Left colon (tissue), 2 donors: ENCODE measurements around the gene ZW10. TPM values are rescaled to one million over a fixed set of nuclear protein-coding genes. Genes with fewer than 3 reads are reported as not detected.
A peak's percentile ranks its signal among the peaks of the same experiment; 100 is the strongest.
"Not testable (repeated sequence)": the region's sequence is repeated elsewhere in the genome, so short reads cannot be mapped to it uniquely, and the experiment has no call there.

Experiments used
- ATAC-seq: fragments of 200-7000 bp; cut with Tn5 transposase; one replicate; pipeline ENCODE4 v1.9.1; 2020; ENCODE audit warnings: mild to moderate bottlenecking, moderate library complexity
- DNase-seq, 2 donors: peaks; one replicate each; pipeline ENCODE4 v3.0.0-alpha.2; 2020
- intact Hi-C, 2 donors: fragments of 100-400 bp; cut with DNase I in 1 of 2; cut with micrococcal nuclease in 1 of 2; formaldehyde crosslinking; loops; one replicate each; pipeline versions ENCODE4 v1.11.2 to v1.14.0; 2022; cut with DNase I, micrococcal nuclease
- long read RNA-seq: library from polyadenylated mRNA; unstranded; transcript quantifications from one replicate; pipeline ENCODE4 v2.0.0, GENCODE V29; 2021
- total RNA-seq, 2 donors: library from RNA; stranded (reverse); fragmentation: NEBNext Ultra II Directional; extraction: Animal tissue kit (Norgen Biotek cat#: 25700); gene quantifications; one replicate each; pipeline ENCODE4 v1.2.1, GENCODE V29; 2021
- donor health status: DM: no; HTN: no; CAD: no.
- donor health status: DM: yes; HTN: yes; CAD: no.

ZW10 gene
- 10 to 100 TPM in 1 of 2 donors, 1 to 10 TPM in 1; 9.1 to 11.8 TPM for total RNA-seq
- long read RNA-seq, transcript ZW10-201 (16 exons, 2,992 nt) = major isoform, 19 of 22 reads
- long read RNA-seq, partial matches to known transcripts = 1 of 22 reads
- long read RNA-seq, other reads (novel, unspliced or antisense) = 1 of 22 reads

DNA sequence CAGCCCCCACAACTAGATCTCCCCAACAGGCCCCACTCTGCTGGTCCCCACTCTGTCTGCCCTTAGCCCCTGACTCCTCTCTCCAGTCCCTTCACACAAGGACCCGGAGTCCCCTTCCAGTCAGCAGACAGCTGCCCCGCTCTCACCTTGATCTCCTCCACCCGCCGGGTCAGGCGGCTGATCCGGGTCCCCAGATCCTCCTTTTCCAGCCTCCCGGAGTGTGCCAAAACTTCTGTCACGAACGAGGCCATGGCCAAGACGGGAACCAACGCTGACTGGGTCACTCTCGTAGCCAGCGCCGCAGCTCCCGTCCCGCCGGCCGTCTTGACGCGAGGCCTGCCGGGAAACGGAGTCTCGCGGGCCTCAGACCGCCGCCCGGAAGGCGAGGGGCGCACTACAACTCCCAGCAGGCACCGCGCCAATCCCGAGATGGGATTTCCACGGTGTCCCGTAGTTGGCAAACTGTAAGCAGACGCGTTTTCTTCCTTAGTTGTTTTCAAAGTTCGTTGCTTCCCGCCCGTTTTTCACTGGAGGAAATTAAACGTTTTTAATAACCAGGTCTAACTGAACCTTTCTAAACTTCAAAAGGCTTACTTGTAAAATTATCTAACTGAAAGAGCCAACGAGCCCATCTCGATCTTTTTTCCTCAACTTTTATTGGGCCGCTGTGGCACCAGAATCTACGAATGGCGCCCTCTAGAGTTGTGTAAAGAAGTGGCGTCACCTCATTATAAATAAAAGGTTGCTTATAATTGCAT lies at the start of gene ZW10:
ZW10 (minus strand) TSS at position 277 of the 758 bp plus-strand sequence; CDS start at position 251, 26 bp downstream.
- ATAC-seq (peak; percentile 98), DNase-seq (peak; percentile 95 to 98)
- intact Hi-C loops = no loop called here

- intact Hi-C loops = no loop called here
- ATAC-seq (no peak), DNase-seq (no peak)
Observed at GRCh38 chr11:113818426-113818825, 44.9 kb upstream of the ZW10 start.

- no peak for DNase-seq
- intact Hi-C loops = no loop called here
- no peak for ATAC-seq
Observed at GRCh38 chr11:113817626-113818025, 44.1 kb upstream of the ZW10 start.

GRCh38 chr11:113817162-113817561 lies 43.7 kb upstream of the ZW10 start:
- intact Hi-C loops = no loop called here
- no peak for ATAC-seq
- no peak for DNase-seq

GRCh38 chr11:113814181-113814580 lies 40.7 kb upstream of the ZW10 start:
- intact Hi-C loops = no loop called here
- DNase-seq = no peak
- ATAC-seq = no peak

DNA sequence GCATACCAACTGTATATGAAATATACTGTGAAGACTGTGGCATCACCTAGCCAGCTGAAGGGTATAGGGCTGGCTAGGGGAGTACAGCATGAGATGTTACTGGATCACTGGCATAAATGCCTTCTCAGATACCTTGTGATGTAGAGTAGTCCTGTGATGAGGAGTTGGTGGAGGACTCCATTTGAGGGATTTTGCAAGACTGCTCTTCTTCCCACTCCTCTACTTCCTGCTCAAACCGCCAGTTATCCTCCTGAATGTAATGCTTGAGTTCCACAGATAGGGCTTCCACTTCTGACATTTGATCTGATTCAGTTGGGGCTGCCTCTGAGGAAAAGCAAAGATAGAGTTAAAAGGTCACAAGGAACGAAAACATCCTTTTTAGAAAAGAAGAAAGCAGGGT lies 35.4 kb upstream of the ZW10 start:
- ATAC-seq = no peak
- intact Hi-C loops = no loop called here
- DNase-seq = no peak

DNA sequence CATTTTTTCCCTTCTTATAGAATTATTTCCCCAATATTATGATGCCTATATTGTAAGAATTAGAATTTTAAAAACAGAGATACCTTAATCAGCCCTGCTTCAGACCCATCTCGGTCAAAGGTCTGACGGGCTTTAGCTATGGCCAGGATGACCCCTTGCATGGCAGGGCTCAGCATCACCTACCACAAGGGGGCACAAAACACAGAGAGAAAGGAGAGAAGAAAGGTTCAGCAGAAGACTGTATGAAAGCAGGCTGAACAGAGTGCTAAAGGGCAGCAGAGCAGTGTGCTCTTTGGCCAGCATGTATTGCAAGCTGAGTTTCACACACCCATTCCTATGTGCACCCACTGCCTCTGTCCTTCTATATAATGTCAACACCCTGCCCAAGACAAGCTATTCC lies 32.9 kb upstream of the ZW10 start:
- DNase-seq = peak in 1 of 2 donors; percentile 23
- intact Hi-C loops = no loop called here
- ATAC-seq = peak; percentile 79

DNA sequence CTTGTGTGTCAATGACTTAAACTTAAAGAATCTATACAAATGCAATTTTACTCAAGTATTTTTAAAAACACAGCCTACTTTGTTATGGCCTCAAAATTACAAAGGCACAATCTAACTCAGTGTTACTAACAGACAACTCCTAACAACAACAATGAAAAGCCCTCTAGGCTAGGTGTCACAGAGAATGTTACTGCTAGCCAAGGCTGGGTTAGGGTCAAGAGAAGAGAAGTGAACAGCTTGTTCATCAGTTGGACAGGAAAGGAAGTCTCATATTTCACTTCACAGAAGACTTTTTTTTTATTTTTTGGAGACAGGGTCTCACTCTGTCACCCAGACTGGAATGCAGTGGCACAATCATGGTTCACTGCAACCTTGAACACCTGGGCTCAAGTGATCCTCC lies 32.1 kb upstream of the ZW10 start:
- ATAC-seq (no peak), DNase-seq (no peak)
- intact Hi-C loops = no loop called here

DNA sequence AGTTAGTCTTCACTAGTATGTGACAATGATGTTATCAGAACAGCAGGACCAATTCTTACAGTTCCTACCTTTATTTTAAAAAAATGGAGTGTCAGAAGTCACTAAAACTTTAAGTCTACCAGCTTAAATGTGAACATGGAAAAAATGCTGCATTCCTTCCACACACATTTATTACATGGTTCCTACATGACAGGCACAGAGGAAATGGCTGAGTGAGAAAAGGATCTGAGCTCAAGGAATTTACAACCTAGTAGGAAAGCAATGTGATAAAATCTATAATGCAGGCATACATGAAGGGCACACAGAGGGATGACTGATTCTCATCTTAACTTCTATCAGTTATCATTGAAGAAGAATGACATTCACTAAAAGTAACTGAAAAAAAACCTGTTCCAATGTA lies 29.1 kb upstream of the ZW10 start:
- intact Hi-C loops = no loop called here
- DNase-seq = no peak

GRCh38 chr11:113796663-113797259 lies 23.3 kb upstream of the ZW10 start:
- intact Hi-C loops = no loop called here
- peak; percentile 78 for ATAC-seq
- peak in 1 of 2 donors; percentile 11 for DNase-seq

More for the DNA sequence above, 29.1 kb upstream of the ZW10 start:
- ATAC-seq = no peak

DNA sequence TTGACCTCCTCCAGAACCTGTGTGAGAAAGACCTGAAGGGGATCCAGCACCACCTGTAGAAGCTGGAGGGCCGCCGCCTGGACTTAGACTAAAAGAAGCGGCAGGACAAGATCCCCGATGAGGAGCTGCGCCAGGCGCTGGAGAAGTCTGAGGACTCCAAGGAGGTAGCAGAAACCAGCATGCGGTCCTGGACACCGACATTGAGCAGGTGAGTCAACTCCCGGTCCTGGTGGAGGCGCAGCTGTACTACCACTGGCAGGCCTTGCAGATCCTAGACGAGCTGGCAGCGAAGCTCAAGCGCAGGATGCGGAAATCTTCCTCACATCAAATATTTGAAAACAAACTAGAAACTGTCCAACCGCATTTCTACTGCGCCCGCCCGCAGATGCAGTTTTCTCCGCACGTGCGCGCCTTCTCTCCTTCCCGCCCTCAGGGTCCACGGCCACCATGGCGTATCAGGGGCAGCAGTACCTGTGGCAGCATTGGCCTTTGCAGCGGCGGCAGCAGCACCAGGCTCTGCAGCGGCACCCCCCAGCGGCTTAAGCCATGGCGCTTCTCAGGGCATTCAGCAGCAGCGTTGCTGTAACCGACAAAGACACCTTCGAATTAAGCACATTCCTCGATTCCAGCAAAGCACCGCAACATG lies 16.3 kb upstream of the ZW10 start:
- DNase-seq = no peak
- ATAC-seq = no peak
- intact Hi-C loops = no loop called here

GRCh38 chr11:113789016-113789415 lies 15.5 kb upstream of the ZW10 start:
- ATAC-seq, DNase-seq, intact Hi-C loops: not testable (repeated sequence)

DNA sequence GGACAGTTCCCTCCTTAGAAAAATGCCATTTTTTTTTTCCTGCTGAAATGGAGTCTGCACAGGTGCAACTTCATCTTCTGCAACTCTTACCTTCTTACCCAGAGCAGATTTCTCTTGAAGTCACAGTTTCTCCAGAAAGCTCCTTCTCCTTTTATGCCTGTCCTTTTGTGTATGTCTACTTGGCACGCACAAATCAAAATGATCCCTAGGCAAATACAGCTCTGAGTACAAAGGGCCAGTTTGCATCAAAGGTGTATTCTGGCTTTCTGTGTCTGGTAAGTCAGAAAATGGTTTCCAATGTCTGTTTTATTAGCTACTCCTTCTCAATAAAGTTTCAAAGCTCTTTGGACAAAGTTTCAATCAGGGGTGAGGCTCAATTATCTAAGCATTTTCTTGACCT lies 8.6 kb upstream of the ZW10 start:
- ATAC-seq (no peak), DNase-seq (no peak)
- intact Hi-C loops = no loop called here

DNA sequence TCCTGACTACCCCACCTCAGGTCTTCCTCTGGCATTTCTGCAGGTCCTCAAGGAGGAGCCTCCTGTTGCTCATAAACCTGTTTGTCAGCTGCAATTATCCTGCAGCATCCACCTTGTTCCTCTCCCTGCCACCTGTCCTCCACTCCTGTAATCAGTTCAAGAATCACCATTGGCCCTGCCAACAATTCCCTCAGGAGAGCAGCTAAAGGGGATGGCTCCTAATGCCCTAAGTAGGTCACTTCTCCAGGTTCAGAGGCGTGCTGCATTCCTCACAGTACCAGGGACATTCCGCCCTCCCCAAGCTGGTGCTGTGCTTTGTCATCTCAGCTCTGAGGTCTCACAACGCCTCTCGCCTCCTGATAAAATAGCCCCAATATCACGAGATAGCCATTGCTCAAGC lies 8.2 kb upstream of the ZW10 start:
- DNase-seq = no peak
- ATAC-seq = no peak
- intact Hi-C loops = no loop called here

GRCh38 chr11:113779496-113779895 lies 6.0 kb upstream of the ZW10 start, which contains the start of gene CLDN25:
Gene CLDN25 (plus strand): TSS chr11:113779796. CDS start chr11:113779796, 0 bp downstream.
- intact Hi-C loops = no loop called here

DNA sequence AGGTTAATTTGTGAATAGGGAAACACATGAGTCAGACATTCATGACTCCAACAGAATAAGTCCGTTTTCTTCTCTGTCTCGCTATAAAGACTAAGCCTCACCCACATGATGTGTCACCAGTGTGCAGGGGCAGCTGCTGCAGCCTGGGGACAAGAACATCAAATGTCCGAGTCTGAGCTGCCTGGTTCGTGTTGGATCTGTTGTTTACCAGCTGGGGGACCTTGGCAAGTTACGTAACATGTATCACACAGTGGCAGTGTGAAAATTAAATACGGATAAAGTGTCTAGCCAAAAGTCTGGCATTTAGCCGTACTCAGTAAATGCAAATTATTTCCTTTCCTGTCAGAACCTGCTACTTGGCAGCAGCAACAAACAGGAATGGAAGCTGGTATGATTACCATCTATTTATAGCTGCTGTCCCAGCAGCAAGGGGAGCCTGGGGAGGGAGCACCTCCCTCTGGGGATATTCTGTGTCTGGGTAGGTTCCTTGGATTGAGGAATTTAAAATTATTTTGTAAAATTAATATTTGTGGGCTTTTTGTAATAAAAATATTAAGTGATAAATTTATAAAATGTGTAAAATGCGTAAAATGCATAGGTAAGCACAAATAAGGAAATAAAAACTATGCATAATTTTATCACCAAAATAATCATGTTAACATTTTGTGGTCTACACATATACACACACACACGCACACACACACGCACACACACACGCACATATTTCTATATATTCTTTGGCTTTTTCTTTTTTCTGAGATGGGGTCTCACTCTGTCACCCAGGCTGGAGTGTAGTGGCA lies 4.8 kb upstream of the ZW10 start:
- intact Hi-C loops = no loop called here
- DNase-seq (no peak), ATAC-seq (no peak)

More at GRCh38 chr11:113779496-113779895, 6.0 kb upstream of the ZW10 start, which contains the start of gene CLDN25:
- DNase-seq (no peak), ATAC-seq (no peak)

- intact Hi-C loops = no loop called here
- DNase-seq (no peak), ATAC-seq (no peak)
Observed at GRCh38 chr11:113774174-113774503, 647 bp upstream of the ZW10 start.

GRCh38 chr11:113773092-113773415 lies 438 bp downstream of the ZW10 start:
- ATAC-seq = peak; percentile 53
- intact Hi-C loops = no loop called here
- DNase-seq = peak in 1 of 2 donors; percentile 50

- no peak for DNase-seq
- ATAC-seq = no peak
- intact Hi-C loops = no loop called here
Observed at GRCh38 chr11:113771964-113772363, 1.5 kb downstream of the ZW10 start.
